ENCODE measurements around the gene FBLN2.

DNA sequence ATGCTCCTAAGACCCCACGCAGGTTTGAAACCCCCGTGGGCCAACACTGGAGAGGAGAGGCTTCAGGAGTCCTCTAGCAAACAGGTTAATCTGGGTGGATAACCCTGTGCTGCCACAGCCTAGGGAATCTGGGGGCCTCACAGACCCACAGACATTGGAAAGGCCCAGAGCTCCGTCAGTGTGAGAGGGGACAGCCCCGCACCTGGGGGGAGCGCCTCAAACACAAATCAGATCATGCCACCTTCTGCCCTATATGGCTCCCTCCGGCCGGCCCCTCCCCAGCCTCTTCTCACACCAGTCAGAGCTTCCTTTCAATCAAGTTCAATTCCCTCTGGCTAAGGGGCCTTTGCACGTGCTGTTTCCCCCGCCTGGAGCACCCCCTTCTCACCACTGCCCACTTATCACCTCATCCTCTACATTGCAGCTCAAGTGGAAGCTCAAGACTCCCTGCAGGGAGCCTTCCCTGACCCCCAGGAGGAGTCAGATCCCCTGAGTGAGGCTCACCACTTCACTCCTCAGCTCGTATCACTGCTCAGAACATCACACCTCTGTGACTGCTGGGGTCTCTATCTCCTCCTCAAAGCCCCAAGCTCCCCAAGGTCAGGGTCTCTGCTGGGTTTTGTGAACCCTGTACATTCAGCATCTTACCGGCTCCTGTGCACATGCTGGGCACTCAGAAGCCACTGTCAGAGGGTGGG lies 24.1 kb downstream of the FBLN2 start:
- TF ChIP-seq RCOR1 (IDR thresholded peaks at IDR 0.05; ENCODE audit: low read depth, low read length), result no peak
- TF ChIP-seq, protein P1, sequence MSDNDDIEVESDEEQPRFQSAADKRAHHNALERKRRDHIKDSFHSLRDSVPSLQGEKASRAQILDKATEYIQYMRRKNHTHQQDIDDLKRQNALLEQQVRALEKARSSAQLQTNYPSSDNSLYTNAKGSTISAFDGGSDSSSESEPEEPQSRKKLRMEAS (IDR thresholded peaks at IDR 0.05), result no peak
- no peak for TF ChIP-seq CHD4 (IDR thresholded peaks at IDR 0.05; ENCODE audit: borderline replicate concordance)
- TF ChIP-seq, protein P2, sequence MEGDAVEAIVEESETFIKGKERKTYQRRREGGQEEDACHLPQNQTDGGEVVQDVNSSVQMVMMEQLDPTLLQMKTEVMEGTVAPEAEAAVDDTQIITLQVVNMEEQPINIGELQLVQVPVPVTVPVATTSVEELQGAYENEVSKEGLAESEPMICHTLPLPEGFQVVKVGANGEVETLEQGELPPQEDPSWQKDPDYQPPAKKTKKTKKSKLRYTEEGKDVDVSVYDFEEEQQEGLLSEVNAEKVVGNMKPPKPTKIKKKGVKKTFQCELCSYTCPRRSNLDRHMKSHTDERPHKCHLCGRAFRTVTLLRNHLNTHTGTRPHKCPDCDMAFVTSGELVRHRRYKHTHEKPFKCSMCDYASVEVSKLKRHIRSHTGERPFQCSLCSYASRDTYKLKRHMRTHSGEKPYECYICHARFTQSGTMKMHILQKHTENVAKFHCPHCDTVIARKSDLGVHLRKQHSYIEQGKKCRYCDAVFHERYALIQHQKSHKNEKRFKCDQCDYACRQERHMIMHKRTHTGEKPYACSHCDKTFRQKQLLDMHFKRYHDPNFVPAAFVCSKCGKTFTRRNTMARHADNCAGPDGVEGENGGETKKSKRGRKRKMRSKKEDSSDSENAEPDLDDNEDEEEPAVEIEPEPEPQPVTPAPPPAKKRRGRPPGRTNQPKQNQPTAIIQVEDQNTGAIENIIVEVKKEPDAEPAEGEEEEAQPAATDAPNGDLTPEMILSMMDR (IDR thresholded peaks at IDR 0.05), result no peak
- TF ChIP-seq, protein P3, sequence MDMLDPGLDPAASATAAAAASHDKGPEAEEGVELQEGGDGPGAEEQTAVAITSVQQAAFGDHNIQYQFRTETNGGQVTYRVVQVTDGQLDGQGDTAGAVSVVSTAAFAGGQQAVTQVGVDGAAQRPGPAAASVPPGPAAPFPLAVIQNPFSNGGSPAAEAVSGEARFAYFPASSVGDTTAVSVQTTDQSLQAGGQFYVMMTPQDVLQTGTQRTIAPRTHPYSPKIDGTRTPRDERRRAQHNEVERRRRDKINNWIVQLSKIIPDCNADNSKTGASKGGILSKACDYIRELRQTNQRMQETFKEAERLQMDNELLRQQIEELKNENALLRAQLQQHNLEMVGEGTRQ (IDR thresholded peaks at IDR 0.05), result no peak
- no peak for TF ChIP-seq MYC (IDR thresholded peaks at IDR 0.05; ENCODE audit: borderline replicate concordance, low read length)
- no peak for TF ChIP-seq POLR2A (IDR thresholded peaks at IDR 0.05; ENCODE audit: low read length)
- TF ChIP-seq, protein P4, sequence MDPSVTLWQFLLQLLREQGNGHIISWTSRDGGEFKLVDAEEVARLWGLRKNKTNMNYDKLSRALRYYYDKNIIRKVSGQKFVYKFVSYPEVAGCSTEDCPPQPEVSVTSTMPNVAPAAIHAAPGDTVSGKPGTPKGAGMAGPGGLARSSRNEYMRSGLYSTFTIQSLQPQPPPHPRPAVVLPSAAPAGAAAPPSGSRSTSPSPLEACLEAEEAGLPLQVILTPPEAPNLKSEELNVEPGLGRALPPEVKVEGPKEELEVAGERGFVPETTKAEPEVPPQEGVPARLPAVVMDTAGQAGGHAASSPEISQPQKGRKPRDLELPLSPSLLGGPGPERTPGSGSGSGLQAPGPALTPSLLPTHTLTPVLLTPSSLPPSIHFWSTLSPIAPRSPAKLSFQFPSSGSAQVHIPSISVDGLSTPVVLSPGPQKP (IDR thresholded peaks at IDR 0.05; ENCODE audit: low read depth, low read length), result no peak
- no peak for TF ChIP-seq CEBPB (IDR thresholded peaks at IDR 0.05)
- TF ChIP-seq, protein P5, sequence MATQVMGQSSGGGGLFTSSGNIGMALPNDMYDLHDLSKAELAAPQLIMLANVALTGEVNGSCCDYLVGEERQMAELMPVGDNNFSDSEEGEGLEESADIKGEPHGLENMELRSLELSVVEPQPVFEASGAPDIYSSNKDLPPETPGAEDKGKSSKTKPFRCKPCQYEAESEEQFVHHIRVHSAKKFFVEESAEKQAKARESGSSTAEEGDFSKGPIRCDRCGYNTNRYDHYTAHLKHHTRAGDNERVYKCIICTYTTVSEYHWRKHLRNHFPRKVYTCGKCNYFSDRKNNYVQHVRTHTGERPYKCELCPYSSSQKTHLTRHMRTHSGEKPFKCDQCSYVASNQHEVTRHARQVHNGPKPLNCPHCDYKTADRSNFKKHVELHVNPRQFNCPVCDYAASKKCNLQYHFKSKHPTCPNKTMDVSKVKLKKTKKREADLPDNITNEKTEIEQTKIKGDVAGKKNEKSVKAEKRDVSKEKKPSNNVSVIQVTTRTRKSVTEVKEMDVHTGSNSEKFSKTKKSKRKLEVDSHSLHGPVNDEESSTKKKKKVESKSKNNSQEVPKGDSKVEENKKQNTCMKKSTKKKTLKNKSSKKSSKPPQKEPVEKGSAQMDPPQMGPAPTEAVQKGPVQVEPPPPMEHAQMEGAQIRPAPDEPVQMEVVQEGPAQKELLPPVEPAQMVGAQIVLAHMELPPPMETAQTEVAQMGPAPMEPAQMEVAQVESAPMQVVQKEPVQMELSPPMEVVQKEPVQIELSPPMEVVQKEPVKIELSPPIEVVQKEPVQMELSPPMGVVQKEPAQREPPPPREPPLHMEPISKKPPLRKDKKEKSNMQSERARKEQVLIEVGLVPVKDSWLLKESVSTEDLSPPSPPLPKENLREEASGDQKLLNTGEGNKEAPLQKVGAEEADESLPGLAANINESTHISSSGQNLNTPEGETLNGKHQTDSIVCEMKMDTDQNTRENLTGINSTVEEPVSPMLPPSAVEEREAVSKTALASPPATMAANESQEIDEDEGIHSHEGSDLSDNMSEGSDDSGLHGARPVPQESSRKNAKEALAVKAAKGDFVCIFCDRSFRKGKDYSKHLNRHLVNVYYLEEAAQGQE (IDR thresholded peaks at IDR 0.05), result no peak
- no peak for TF ChIP-seq BHLHE40 (IDR thresholded peaks at IDR 0.05; ENCODE audit: low read depth, low read length)
- no peak for TF ChIP-seq TP53 (CRISPR knock-in tag; IDR thresholded peaks at IDR 0.05)
- no peak for TF ChIP-seq EP300 (IDR thresholded peaks at IDR 0.05)
- no peak for TF ChIP-seq CBX8 (IDR thresholded peaks at IDR 0.05)

Measured in A549 (cell line).